Measurements from ENCODE around the gene RIMOC1. TPM values are rescaled to one million over a fixed set of nuclear protein-coding genes. Genes with fewer than 3 reads are reported as not detected.
A peak's percentile ranks its signal among the peaks of the same experiment; 100 is the strongest.

RIMOC1 gene
- total and polyA plus RNA-seq, 2 of the 8 experiments (the other 6 are each of a cell fraction or from before 2014, with no cell fraction given) = 20.6 to 35.1 TPM

- ChIA-PET POLR2A (ENCODE audit: partially characterized antibody) (interaction anchor here (0.9 to 2.5 kb wide), 4 partner anchors 14 to 179 kb away, joined by 3 to 17 read pairs (median 4); partner anchors contain the start of gene RIMOC1), CTCF (ENCODE audit: partially characterized antibody) (no interaction called here)
Measured at GRCh38 chr5:41870627-41871048, 33.5 kb upstream of the RIMOC1 start.

More at GRCh38 chr5:41870627-41871048, 33.5 kb upstream of the RIMOC1 start:
- H3K14ac ChIP-seq (ENCODE audit: insufficient read length) = no peak overlapping the region
- peaks cover 0 to 15% of the 10 kb centered on the region in 2 experiments; a peak in 2 of 4 replicates for H3K79me2 ChIP-seq (ENCODE audit: control insufficient read depth in 1 of 2, insufficient read depth in 2 of 2, low read length in 2 of 2)
- DNase-seq (ENCODE audit: low read depth in 1 of 2, low spot score in 2 of 2) = no peak
- H3K23ac ChIP-seq (ENCODE audit: insufficient read length) = no peak overlapping the region
- no peaks in the 10 kb centered on the region for H3K9me3 ChIP-seq (ENCODE audit: insufficient read depth in 2 of 2, low read depth in 1 of 2, low read length in 1 of 2)
- H4K91ac ChIP-seq (replicated peaks; ENCODE audit: insufficient read length, low read length) = no peak overlapping the region
- no peak overlapping the region for H2BK120ac ChIP-seq (replicated peaks; ENCODE audit: low read depth, low read length)
- H3K4ac ChIP-seq (replicated peaks; ENCODE audit: insufficient read length, low read depth, low read length) = no peak overlapping the region
- H3K23me2 ChIP-seq (ENCODE audit: low read depth, low read length) = peaks cover 11% of the 10 kb centered on the region; the same call in 1 of the 2 replicates
- no peak overlapping the region; the same call in 1 of the 2 replicates for H2BK5ac ChIP-seq (ENCODE audit: low read depth, low read length)
- H3K4me1 ChIP-seq (replicated peaks in 1 of 4; ENCODE audit: control insufficient read depth in 3 of 4, insufficient read depth in 4 of 4, low read length in 3 of 4) = peaks cover 0 to 10% (median 3%) of the 10 kb centered on the region in 4 experiments; a peak in 4 of 7 replicates
- H2BK15ac ChIP-seq (ENCODE audit: low read length) = no peak overlapping the region
- peak overlapping the region; percentile 98 for H2AFZ ChIP-seq (ENCODE audit: low read length)
- H3K4me2 ChIP-seq (ENCODE audit: insufficient read depth in 1 of 2, low read depth in 2 of 2, low read length in 2 of 2) = peak overlapping the region; percentile 70 to 72
- H2BK12ac ChIP-seq (ENCODE audit: low read depth, low read length) = peak overlapping the region; percentile 52; the same call in 1 of the 2 replicates
- FAIRE-seq = no peak
- no peak overlapping the region for H3K56ac ChIP-seq (replicated peaks; ENCODE audit: insufficient read length, low read depth, low read length)
- no peaks in the 10 kb centered on the region for H3K36me3 ChIP-seq (ENCODE audit: control insufficient read depth in 2 of 4, insufficient read depth in 4 of 4, low read length in 3 of 4)
- peak overlapping the region; percentile 39; the same call in 1 of the 2 replicates for H4K8ac ChIP-seq (ENCODE audit: extremely low read depth, insufficient read depth, low read length)
- no peak overlapping the region; the same call in 1 of the 2 replicates for H3K18ac ChIP-seq (ENCODE audit: extremely low read depth, low read length)
- H4K5ac ChIP-seq (ENCODE audit: insufficient read length, low read depth, low read length) = peak overlapping the region; percentile 18
- 0 out of 2 replicates have a peak, but pooled peaks cover 2% of the 10 kb centered on the region for H3K79me1 ChIP-seq (ENCODE audit: low read depth, low read length)
- peaks cover 2 to 3% of the 10 kb centered on the region in 2 experiments for H4K20me1 ChIP-seq (replicated peaks in 1 of 2; ENCODE audit: control insufficient read depth in 1 of 2, insufficient read depth in 2 of 2, low read length in 2 of 2)
- H2AK5ac ChIP-seq (ENCODE audit: low read depth, low read length) = no peak overlapping the region
- H3K4me3 ChIP-seq (ENCODE audit: extremely low read depth in 1 of 4, insufficient read depth in 2 of 4, low read depth in 3 of 4, low read length in 4 of 4) = peak overlapping the region; percentile 61 to 86 (median 80)
- no peak overlapping the region for H3K27ac ChIP-seq (ENCODE audit: low read depth, low read length)
- H3K9ac ChIP-seq (replicated peaks in 1 of 4; ENCODE audit: extremely low read depth in 1 of 4, low read depth in 3 of 4, low read length in 3 of 4) = peak overlapping the region in 2 of 4 experiments; percentile 84; a peak in 3 of 7 replicates
- WGBS, 2 experiments (ENCODE audit: extremely low coverage in 1 of 2, insufficient coverage in 1 of 2, insufficient read length in 1 of 2, insufficient replicate concordance in 2 of 2, low coverage in 1 of 2, low lambda C conversion rate in 2 of 2, missing lambda C conversion rate in 1 of 2) = 19% methylated on average over 16 of the region's 16 CpGs; no CpG with 5 or more reads in 1 of the 2 experiments
- TF ChIP-seq RAD21 (IDR thresholded peaks at IDR 0.05 in 1 of 2, conservative IDR thresholded peaks at IDR 0.05 in 1 of 2; ENCODE audit: low read depth in 2 of 2, low read length in 2 of 2) = no peak
- TF ChIP-seq RBBP5 (IDR thresholded peaks at IDR 0.05; ENCODE audit: borderline replicate concordance, low read depth, low read length) = peak; percentile 12; the same call in 1 of the 2 replicates
- 0 out of 4 replicates have a peak, but pooled peaks of 1 of the 3 experiments have one; percentile 0 for TF ChIP-seq CTCF (IDR thresholded peaks at IDR 0.05; ENCODE audit: control extremely low read depth in 1 of 3, insufficient read depth in 1 of 3, low read depth in 1 of 3, low read length in 3 of 3)
- no peak for TF ChIP-seq SAP30 (IDR thresholded peaks at IDR 0.05; ENCODE audit: insufficient read depth, insufficient replicate concordance, low read length)
- TF ChIP-seq E2F6 (IDR thresholded peaks at IDR 0.05) = peak; percentile 88; the same call in 1 of the 2 replicates
- TF ChIP-seq MAFK (IDR thresholded peaks at IDR 0.05; ENCODE audit: low read depth, low read length) = no peak
- TF ChIP-seq, protein P1, sequence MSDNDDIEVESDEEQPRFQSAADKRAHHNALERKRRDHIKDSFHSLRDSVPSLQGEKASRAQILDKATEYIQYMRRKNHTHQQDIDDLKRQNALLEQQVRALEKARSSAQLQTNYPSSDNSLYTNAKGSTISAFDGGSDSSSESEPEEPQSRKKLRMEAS (IDR thresholded peaks at IDR 0.05) = peak; percentile 48; the same call in 1 of the 2 replicates
- peaks cover 0 to 24% (median 8%) of the 10 kb centered on the region in 4 experiments; a peak in 5 of 7 replicates for H3K27me3 ChIP-seq (replicated peaks in 1 of 4; ENCODE audit: control insufficient read depth in 3 of 4, extremely low read depth in 1 of 4, insufficient read depth in 3 of 4, low read length in 3 of 4)
- no peak overlapping the region; the same call in 1 of the 2 replicates for H2BK20ac ChIP-seq (ENCODE audit: low read length)

Data from H1 (cell line).